Suppressor macrophage (primary cell): ENCODE data around the gene SFXN3.
A peak's percentile ranks its signal among the peaks of the same experiment; 100 is the strongest.

Experiments
- DNase-seq, 4 experiments: peaks; one replicate each; pipeline ENCODE4 v3.0.0-alpha.2; 2020 to 2022

The SFXN3 gene

GRCh38 chr10:101075775-101076174 lies 44.7 kb downstream of the SFXN3 start:
- DNase-seq, result no peak

DNA sequence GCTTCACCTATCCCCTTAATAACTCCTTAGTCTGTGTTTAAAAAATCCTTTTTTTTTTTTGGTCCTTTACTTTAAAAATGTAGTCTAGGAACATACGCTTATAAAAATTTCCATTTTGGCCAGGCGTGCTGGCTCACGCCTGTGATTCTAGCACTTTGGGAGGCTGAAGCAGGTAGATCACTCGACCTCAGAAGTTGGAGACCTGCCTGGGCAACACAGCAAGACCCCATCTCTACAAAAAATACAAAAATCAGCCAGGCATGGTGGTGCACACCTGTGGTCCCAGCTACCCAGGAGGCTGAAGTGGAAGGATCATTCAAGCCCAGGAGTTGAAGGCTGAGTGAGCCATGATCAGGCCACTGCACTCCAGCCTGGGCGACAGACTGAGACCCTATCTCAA lies 45.6 kb downstream of the SFXN3 start:
- DNase-seq, result no peak

DNA sequence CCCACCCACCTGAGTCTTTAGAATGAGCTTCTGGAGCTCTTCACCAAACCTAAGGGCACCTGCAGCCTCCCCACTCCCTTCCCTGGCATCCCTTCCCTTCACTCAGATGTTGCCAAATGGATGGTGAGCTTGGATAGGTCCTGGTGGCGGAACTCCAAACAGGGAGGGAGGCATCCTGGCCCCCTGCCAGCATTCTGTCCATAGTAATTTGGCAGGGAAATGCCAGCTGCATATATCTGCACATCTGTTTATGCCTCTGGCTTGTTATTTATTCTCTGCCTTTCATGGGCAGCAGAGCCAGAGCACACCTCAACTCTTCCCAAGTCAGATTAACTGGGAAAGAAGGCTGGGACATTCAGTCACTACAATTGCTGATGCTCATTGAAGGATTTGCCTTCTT lies 48.8 kb downstream of the SFXN3 start:
- DNase-seq, result no peak

- DNase-seq, result peak in 3 of 4 experiments; percentile 14 to 51 (median 41)
Observed at GRCh38 chr10:101080933-101081931, 50.2 kb downstream of the SFXN3 start.

DNA sequence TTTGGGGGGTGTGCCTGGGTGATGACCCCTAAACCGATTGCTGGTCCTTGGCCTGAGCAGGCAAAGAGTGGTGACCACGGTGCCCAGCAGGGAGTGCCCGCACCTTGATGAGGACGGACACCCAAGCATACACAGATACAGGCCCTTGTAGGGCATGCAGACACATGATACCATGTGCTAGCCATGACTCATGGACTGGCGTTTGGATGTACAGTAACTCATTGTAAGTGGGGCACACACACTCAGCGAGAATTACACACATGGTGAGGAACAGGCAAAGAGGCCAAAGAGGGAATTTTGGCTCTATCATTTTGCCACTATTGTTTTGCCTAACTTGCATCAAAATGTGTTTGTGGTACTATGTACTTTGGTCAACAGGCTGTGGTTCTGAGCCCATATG lies 54.8 kb downstream of the SFXN3 start:
- DNase-seq, result no peak

GRCh38 chr10:101087376-101087775 lies 56.3 kb downstream of the SFXN3 start:
- no peak for DNase-seq

DNA sequence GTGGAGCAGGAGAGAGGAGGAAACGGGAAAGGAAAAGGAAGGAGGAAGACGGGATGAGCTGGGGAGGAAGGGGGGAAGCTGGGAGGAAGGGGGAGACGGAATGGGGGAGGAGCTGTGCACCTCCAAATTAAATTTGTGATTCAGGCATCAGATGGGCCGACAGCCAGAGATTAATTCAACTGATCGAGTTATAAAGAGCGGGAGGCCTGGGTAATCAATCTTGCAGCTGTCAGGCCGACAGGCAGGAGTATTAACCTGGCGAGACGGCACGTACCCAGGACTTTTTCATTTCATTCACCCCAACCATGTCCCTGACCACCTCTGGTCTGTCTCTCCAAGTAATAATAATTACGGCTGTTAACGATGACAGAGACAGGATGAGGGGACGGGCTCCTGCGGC lies 56.9 kb downstream of the SFXN3 start:
- no peak for DNase-seq

GRCh38 chr10:101089520-101090299 lies 58.7 kb downstream of the SFXN3 start:
- no peak for DNase-seq

DNA sequence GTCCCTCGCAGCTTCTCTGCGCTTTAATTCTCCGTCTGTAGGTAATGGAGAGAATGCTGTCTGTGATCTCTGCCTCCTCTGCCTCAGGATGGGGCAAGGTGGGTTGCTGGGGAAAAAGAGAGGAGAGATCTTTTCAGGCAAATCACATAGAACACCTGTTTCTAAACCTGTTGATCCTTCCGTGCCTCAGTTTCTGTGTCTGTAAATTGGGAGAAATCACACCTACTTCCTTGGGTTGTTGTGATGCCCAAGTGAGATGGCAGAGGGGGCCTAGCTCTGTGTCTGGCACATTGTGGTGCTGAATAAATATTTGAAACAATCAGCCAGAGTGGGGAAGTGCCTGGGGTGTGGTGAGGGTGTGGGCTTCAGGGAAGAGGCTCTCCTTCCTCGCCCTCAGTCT lies 59.6 kb downstream of the SFXN3 start:
- no peak for DNase-seq
